MM.1S (cell line): ENCODE measurements around the gene SORCS2.

Experiments
- CTCF ChIP-seq: fragments of 300-600 bp; sonication (generic); IDR thresholded peaks from 2 replicates; pipeline ENCODE4 v1.5.1; 2016; ENCODE audit warnings: antibody characterized with exemption, low read length, mixed read lengths
- EZH2 ChIP-seq: fragments of 300-600 bp; sonication (generic); optimal IDR thresholded peaks from 2 replicates; pipeline ENCODE3; 2017; ENCODE audit warnings: low read depth, mild to moderate bottlenecking, antibody characterized with exemption, low read length, mixed read lengths
- EZH2phosphoT487 ChIP-seq: fragments of 300-600 bp; sonication (generic); IDR thresholded peaks from 2 replicates; pipeline ENCODE4 v1.6.1; 2018; ENCODE audit warnings: antibody characterized with exemption, low read length

GRCh38 chr4:7649411-7649740, 457.0 kb downstream of the SORCS2 start:
- TF ChIP-seq EZH2 (no peak), CTCF (no peak), EZH2phosphoT487 (no peak)
